Vagina (tissue), 2 donors: ENCODE measurements around the gene HYKK. TPM values are rescaled to one million over a fixed set of nuclear protein-coding genes. Genes with fewer than 3 reads are reported as not detected.
"Not testable (repeated sequence)": the region's sequence is repeated elsewhere in the genome, so short reads cannot be mapped to it uniquely, and the experiment has no call there.

Experiments
- DNase-seq, 2 donors: peaks; one replicate each; pipeline ENCODE4 v3.0.0-alpha.2; 2017; ENCODE audit errors: extremely low spot score in 2 of 2
- H3K27ac ChIP-seq: fragments of 200-600 bp; sonication (generic); one replicate; pipeline ENCODE4 v1.5.1; 2019
- H3K27me3 ChIP-seq: fragments of 200-600 bp; sonication (generic); one replicate; pipeline ENCODE4 v1.5.1; 2019
- H3K36me3 ChIP-seq, 2 donors: fragments of 200-600 bp; sonication (generic); one replicate each; pipeline ENCODE4 v1.5.1; 2017 to 2019
- H3K4me1 ChIP-seq: fragments of 200-600 bp; sonication (generic); one replicate; pipeline ENCODE4 v1.5.1; 2019
- H3K4me3 ChIP-seq, 2 donors: fragments of 200-600 bp; sonication (generic); 1 replicate in 1 of 2; 2 replicates in 1 of 2; pipeline ENCODE4 v1.5.1; 2016 to 2019
- H3K9me3 ChIP-seq: fragments of 200-600 bp; sonication (generic); one replicate; pipeline ENCODE4 v1.5.1; 2019
- POLR2A ChIP-seq, 2 donors: fragments of 450-650 bp; IDR thresholded peaks; one replicate each; pipeline ENCODE4 v1.6.1; 2017; ENCODE audit warnings: antibody characterized with exemption in 2 of 2, mild to moderate bottlenecking in 2 of 2, moderate library complexity in 2 of 2
- POLR2AphosphoS5 ChIP-seq, 2 donors: sonication (generic); formaldehyde crosslinking; IDR thresholded peaks; one replicate each; pipeline ENCODE4 v1.9.0; 2017; ENCODE audit warnings: antibody characterized with exemption in 2 of 2, mild to moderate bottlenecking in 2 of 2, low read depth in 1 of 2; ENCODE audit not compliant: insufficient read depth in 1 of 2
- intact Hi-C: fragments of 100-400 bp; cut with DNase I; formaldehyde crosslinking; loops from one replicate; pipeline ENCODE4 v1.15.1; 2023
- total RNA-seq: library from RNA; depleted of rRNA; stranded (reverse); fragments of >200 nt; gene quantifications from one replicate; pipeline ENCODE4 v1.2.3, GENCODE V29; 2016
- TF ChIP-seq, protein P1 (sequence below), 3 experiments: fragments of 450-650 bp in 2 of 3; fragments of 200-600 bp in 1 of 3; sonication (generic) in 1 of 3; IDR thresholded peaks; one replicate each; pipeline ENCODE4 v1.5.1; 2017 to 2019; ENCODE audit warnings: antibody characterized with exemption in 3 of 3, mild to moderate bottlenecking in 2 of 3, moderate library complexity in 2 of 3

HYKK gene
- total RNA-seq, 1 donor from 2014 or later: 9.6 TPM

DNA sequence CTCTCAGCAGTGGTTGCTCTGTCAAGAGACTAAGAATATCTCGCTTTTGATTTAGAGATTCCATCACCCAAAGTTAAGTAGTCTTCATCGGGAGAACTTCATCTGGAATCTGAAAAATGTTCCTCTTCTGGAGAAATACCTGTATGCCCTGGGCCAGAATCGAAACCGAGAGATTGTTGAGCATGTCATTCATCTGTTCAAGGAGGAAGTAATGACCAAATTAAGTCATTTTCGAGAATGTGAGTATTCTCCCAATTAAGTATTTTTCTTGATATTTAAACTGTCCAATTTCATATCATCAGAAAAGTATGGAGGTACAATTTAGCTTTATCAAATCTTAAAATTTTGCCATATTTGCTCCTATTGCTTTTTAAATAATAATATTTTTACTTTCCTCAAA lies 19.9 kb downstream of the HYKK start:
- no peaks in the 10 kb centered on the region for H3K36me3 ChIP-seq
- no peaks in the 10 kb centered on the region for H3K27me3 ChIP-seq
- no peak for DNase-seq
- no peak overlapping the region for H3K4me3 ChIP-seq
- intact Hi-C loops: no loop called here
- no peak overlapping the region for H3K27ac ChIP-seq
- no peaks in the 10 kb centered on the region for H3K4me1 ChIP-seq
- no peaks in the 10 kb centered on the region for H3K9me3 ChIP-seq
- TF ChIP-seq, protein P1, sequence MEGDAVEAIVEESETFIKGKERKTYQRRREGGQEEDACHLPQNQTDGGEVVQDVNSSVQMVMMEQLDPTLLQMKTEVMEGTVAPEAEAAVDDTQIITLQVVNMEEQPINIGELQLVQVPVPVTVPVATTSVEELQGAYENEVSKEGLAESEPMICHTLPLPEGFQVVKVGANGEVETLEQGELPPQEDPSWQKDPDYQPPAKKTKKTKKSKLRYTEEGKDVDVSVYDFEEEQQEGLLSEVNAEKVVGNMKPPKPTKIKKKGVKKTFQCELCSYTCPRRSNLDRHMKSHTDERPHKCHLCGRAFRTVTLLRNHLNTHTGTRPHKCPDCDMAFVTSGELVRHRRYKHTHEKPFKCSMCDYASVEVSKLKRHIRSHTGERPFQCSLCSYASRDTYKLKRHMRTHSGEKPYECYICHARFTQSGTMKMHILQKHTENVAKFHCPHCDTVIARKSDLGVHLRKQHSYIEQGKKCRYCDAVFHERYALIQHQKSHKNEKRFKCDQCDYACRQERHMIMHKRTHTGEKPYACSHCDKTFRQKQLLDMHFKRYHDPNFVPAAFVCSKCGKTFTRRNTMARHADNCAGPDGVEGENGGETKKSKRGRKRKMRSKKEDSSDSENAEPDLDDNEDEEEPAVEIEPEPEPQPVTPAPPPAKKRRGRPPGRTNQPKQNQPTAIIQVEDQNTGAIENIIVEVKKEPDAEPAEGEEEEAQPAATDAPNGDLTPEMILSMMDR (IDR thresholded peaks at IDR 0.05): no peak
- TF ChIP-seq POLR2A (IDR thresholded peaks at IDR 0.05) (no peak), POLR2AphosphoS5 (IDR thresholded peaks at IDR 0.05; ENCODE audit: insufficient read depth in 1 of 2, low read depth in 1 of 2) (no peak)

DNA sequence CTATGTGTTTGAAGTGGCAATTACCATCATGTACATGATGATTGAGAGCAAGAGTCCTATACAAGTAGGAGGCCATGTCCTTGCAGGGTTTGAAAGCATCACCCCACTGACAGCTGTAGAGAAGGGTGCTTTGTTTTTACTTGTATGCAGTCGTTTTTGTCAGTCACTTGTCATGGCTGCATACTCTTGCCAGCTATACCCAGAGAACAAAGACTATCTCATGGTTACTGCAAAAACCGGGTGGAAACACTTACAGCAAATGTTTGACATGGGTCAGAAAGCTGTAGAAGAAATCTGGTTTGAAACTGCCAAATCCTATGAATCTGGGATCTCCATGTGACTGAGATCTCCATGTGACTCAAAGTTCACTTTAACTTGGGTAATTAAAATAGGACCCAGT lies 26.0 kb downstream of the HYKK start:
- H3K27me3 ChIP-seq: no peaks in the 10 kb centered on the region
- H3K4me1 ChIP-seq: no peaks in the 10 kb centered on the region
- no peak for DNase-seq
- no peak overlapping the region for H3K27ac ChIP-seq
- no peak overlapping the region for H3K4me3 ChIP-seq
- H3K9me3 ChIP-seq: no peaks in the 10 kb centered on the region
- intact Hi-C loops: no loop called here
- no peaks in the 10 kb centered on the region for H3K36me3 ChIP-seq
- TF ChIP-seq POLR2A (IDR thresholded peaks at IDR 0.05): no peak
- TF ChIP-seq POLR2AphosphoS5 (IDR thresholded peaks at IDR 0.05; ENCODE audit: insufficient read depth in 1 of 2, low read depth in 1 of 2): no peak
- TF ChIP-seq, protein P1 (IDR thresholded peaks at IDR 0.05): no peak

DNA sequence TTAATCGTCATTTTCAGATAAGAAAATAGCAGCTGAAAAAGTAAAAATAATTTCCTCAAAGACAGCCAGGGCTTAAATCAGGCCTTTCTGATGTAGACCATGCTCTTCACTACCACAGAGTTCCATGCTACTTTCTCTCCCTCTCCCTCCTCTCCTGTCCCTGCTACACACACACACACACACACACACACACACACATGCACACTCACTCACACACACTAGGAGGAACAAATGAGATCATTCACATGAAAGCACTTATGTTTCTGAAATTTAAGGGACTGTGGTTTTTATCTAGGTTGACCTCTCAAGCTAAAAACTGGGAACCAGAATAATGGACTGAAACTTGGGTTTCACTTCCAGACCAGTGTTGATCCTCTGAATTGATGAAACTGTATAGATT lies 28.8 kb downstream of the HYKK start:
- DNase-seq: no peak
- no peak for TF ChIP-seq POLR2AphosphoS5 (IDR thresholded peaks at IDR 0.05; ENCODE audit: insufficient read depth in 1 of 2, low read depth in 1 of 2)
- no peak for TF ChIP-seq POLR2A (IDR thresholded peaks at IDR 0.05)
- TF ChIP-seq, protein P1 (IDR thresholded peaks at IDR 0.05): no peak

GRCh38 chr15:78537266-78537905 lies 30.0 kb downstream of the HYKK start:
- TF ChIP-seq POLR2AphosphoS5 (IDR thresholded peaks at IDR 0.05; ENCODE audit: insufficient read depth in 1 of 2, low read depth in 1 of 2) (no peak), POLR2A (IDR thresholded peaks at IDR 0.05) (no peak)
- TF ChIP-seq, protein P1 (IDR thresholded peaks at IDR 0.05): no peak
- no peaks in the 10 kb centered on the region for H3K27me3 ChIP-seq

More for the DNA sequence above, 28.8 kb downstream of the HYKK start:
- Histone ChIP-seq H3K9me3 (no peaks in the 10 kb centered on the region), H3K27me3 (no peaks in the 10 kb centered on the region), H3K4me1 (peaks cover 7% of the 10 kb centered on the region), H3K36me3 (no peaks in the 10 kb centered on the region), H3K4me3 (no peak overlapping the region), H3K27ac (no peak overlapping the region)
- intact Hi-C loops: no loop called here

GRCh38 chr15:78538358-78538757 lies 31.0 kb downstream of the HYKK start:
- no peak overlapping the region for H3K4me3 ChIP-seq
- peaks cover 0 to 5% of the 10 kb centered on the region in 2 donors for H3K36me3 ChIP-seq
- H3K4me1 ChIP-seq: peaks cover 26% of the 10 kb centered on the region
- H3K27me3 ChIP-seq: no peaks in the 10 kb centered on the region
- intact Hi-C loops: no loop called here
- TF ChIP-seq, protein P1 (IDR thresholded peaks at IDR 0.05): no peak
- TF ChIP-seq POLR2AphosphoS5 (IDR thresholded peaks at IDR 0.05; ENCODE audit: insufficient read depth in 1 of 2, low read depth in 1 of 2) (no peak), POLR2A (IDR thresholded peaks at IDR 0.05) (no peak)
- H3K27ac ChIP-seq: peak overlapping the region; percentile 21
- no peak for DNase-seq
- no peaks in the 10 kb centered on the region for H3K9me3 ChIP-seq

More at GRCh38 chr15:78537266-78537905, 30.0 kb downstream of the HYKK start:
- no peaks in the 10 kb centered on the region for H3K9me3 ChIP-seq
- intact Hi-C loops: no loop called here
- no peaks in the 10 kb centered on the region for H3K36me3 ChIP-seq
- peaks cover 20% of the 10 kb centered on the region for H3K4me1 ChIP-seq
- DNase-seq: no peak
- peak overlapping the region; percentile 21 for H3K27ac ChIP-seq
- no peak overlapping the region for H3K4me3 ChIP-seq

DNA sequence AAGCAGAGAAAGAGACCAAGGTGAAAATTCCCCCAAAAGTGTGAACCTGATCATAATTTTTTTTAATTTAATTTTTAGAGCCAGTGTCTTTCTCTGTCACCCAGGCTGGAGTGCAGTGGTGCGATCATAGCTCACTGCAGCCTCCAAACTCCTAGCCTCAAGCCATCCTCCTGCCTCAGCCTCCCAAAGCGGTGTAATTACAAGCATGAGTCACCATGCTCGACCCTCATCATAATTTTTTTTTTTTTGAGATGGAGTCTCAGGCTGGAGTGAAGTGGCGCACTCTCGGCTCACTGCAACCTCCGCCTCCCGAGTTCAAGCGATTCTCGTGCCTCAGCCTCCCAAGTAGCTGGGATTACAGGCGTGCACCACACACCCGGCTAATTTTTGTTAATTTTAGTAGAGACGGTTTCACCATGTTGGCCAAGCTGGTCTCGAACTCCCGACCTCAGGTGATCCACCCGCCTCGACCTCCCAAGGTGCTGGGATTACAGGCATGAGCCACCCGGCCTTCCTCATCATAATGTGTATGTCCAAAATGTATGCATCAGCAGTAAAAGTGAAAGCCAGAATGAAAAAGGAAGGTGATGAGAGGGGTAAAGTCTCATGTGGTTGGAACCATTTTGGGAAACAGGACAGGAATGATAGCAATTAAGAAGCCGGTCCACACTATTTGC lies 32.2 kb downstream of the HYKK start:
- H3K4me1 ChIP-seq: peaks cover 26% of the 10 kb centered on the region
- H3K9me3 ChIP-seq: not testable (repeated sequence)

More for the DNA sequence above, 32.2 kb downstream of the HYKK start:
- DNase-seq, H3K27me3 ChIP-seq, intact Hi-C loops, H3K36me3 ChIP-seq: not testable (repeated sequence)
- Histone ChIP-seq H3K27ac (peak overlapping the region; percentile 92), H3K4me3 (peak overlapping the region; percentile 59 to 77)
